Measurements from ENCODE around the gene UBE2I.

Gene UBE2I

GRCh38 chr16:1343428-1344242, 34.2 kb downstream of the UBE2I start:
- no peak for DNase-seq (ENCODE audit: low read depth)

DNA sequence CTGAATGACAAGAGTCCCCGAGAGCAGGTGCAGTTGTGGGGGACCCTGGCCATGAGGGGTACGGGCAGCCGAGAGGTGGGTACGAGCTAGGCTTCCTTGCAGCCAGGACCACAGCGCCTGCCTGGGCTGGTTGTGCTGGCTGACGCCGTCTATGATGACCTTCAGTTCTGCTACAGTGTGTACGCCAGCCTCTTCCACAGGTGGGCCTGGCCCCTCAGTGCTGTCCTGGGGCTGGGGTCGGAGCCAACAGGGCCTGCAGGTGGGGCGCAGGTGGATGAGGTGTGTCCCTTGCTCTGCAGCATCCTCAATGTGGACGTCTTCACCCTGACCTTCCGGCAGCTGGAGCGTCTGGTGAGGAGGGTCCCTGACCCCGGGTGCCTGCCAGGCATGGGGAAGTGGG, 35.1 kb downstream of the UBE2I start:
- no peak for DNase-seq (ENCODE audit: low read depth)

DNA sequence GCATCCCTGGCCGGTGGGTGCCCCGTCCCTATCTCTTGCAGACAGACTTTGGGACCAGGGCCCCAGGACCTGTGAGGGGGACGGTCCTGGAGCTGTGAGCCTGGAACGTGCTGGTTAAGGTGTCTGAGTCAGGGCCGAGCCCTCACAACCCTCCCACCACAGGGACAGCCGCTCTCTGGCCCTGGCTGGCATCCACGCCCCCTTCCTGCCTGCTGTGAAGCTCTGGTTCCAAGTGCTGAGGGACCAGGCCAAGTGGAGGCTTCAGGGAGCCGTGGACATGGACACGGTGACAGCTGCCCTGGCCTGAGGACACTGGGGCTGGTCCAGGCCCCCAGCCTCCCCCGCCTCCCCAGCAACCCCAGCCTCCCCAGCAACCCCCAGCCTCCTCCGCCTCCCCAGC, 35.7 kb downstream of the UBE2I start:
- no peak for DNase-seq (ENCODE audit: low read depth)

GRCh38 chr16:1345651-1346421, 36.4 kb downstream of the UBE2I start:
- DNase-seq (ENCODE audit: low read depth): no peak

DNA sequence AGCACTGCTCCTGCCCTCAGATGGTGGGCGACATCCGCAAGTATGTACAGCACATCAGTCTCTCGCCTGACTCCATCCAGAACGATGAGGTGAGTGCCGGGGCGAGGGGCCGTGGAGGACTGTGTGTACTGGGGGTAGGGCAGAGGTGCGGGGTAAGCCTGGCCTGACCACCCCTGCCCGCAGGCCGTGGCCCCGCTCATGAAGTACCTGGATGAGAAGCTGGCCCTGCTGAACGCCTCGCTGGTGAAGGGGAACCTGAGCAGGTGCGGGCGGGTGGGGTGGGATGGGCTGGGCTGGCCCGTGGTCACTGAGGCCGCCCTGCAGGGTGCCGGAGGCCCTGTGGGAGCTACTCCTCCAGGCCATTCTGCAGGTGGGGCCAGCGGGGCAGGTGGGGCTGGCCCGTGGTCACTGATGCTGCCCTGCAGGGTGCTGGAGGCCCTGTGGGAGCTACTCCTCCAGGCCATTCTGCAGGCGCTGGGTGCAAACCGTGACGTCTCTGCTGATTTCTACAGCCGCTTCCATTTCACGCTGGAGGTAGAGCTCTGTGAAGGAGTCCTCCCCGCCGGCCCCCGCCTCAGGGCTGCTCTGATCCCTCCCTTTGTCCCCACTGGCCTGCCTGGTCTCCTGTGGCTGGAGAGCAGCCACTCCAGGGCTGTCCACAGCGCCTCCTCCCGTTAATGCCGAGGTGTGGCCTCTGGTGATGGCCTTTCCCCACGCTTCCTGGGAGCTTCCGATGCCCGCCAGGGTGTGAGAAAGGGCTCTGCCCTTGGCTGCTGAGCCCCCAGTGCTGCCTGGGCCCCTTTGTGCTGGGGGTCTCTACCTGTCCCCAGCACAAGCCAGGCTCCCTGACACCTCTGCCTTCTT, 37.2 kb downstream of the UBE2I start:
- DNase-seq (ENCODE audit: low read depth): no peak

GRCh38 chr16:1347286-1347855, 37.9 kb downstream of the UBE2I start:
- DNase-seq (ENCODE audit: low read depth): no peak

- no peak for DNase-seq (ENCODE audit: low read depth)
These were observed 38.5 kb downstream of the UBE2I start for GRCh38 chr16:1347962-1348361.

- DNase-seq (ENCODE audit: low read depth): no peak
These were observed 39.0 kb downstream of the UBE2I start for GRCh38 chr16:1348441-1348840.

GRCh38 chr16:1348926-1349325, 39.5 kb downstream of the UBE2I start:
- DNase-seq (ENCODE audit: low read depth): no peak

GRCh38 chr16:1349351-1349750, 39.9 kb downstream of the UBE2I start:
- no peak for DNase-seq (ENCODE audit: low read depth)

DNA sequence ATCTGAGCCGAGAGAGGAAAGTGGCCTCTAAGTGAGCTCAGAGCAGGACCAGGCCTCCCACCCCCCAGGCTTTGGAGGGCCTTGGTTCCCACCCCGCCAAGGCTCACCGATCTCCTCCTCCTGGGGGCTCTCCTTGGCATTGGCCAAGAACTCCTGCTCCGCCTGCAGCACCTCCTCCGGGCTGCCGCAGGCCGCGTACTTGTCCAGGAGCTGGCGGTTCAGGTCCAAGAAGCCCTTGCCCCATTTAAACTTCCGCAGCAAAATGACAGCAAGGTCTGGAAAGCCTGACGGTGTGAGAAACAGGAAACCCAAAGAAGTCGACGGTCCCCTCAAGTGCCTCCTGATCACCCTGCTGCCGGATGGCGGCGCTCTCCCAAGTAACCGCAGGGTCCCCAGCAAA, 40.5 kb downstream of the UBE2I start:
- DNase-seq (ENCODE audit: low read depth): no peak

- DNase-seq (ENCODE audit: low read depth): no peak
These were observed 41.3 kb downstream of the UBE2I start for GRCh38 chr16:1350691-1351090.

DNA sequence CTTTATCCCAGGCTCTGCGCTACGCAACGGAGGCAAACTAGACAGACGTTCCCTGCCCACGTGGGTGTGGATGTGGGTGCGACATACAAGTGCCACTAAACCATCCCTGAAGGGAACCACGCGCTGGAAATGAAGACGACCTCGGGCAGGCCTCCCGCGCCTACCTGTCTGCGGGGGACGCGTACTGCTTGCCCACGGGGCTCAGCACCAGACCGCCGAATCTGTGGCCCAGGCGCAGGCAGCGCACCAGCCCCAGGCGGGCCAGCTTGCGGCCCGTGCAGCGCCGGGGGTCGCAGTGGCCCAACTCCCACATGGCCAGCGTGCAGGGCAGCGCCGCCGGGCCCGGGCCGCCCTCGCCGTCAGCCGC, 41.8 kb downstream of the UBE2I start:
- no peak for DNase-seq (ENCODE audit: low read depth)

DNA sequence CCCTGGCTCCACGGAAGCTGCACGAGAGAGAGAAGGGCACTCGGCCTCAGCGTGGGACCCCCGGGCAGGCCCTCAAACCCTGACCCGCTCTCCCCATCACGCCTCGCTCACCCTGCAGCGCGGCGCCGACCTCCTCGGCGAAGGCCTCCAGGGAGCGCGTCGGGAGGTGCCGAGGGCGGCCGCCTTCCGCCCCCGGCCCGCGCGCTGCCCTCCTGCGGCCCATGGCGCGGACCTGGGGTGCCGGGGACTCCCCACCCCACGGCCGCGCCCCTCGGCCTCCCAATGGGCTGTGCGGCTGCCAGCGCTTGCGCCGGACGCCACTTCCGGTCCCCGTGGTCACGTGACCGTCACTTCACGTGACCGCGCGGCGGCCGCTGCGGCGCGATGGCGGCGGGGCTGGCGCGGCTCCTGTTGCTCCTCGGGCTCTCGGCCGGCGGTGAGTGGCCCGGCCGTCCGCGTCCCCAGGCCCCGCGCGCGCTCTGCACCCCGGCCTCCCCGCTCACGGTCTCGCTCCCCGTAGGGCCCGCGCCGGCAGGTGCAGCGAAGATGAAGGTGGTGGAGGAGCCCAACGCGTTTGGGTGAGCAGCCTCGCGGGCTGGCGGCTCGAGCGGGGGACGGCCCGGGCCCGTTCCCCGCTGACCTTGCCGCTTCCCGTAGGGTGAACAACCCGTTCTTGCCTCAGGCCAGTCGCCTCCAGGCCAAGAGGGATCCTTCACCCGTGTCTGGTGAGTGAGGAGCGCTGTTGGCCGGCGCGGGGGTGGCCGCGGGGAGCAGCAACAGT, 42.3 kb downstream of the UBE2I start, which contains the start of the genes GNPTG and TSR3:
Gene GNPTG, plus strand, starts transcription at position 350 of the 781 bp plus-strand sequence. Its CDS starts 35 bp downstream, at position 385.
Gene TSR3, minus strand, starts transcription at position 297 of the 781 bp plus-strand sequence. Its CDS starts 74 bp downstream, at position 223.
- peak; percentile 78 for DNase-seq (ENCODE audit: low read depth)

DNA sequence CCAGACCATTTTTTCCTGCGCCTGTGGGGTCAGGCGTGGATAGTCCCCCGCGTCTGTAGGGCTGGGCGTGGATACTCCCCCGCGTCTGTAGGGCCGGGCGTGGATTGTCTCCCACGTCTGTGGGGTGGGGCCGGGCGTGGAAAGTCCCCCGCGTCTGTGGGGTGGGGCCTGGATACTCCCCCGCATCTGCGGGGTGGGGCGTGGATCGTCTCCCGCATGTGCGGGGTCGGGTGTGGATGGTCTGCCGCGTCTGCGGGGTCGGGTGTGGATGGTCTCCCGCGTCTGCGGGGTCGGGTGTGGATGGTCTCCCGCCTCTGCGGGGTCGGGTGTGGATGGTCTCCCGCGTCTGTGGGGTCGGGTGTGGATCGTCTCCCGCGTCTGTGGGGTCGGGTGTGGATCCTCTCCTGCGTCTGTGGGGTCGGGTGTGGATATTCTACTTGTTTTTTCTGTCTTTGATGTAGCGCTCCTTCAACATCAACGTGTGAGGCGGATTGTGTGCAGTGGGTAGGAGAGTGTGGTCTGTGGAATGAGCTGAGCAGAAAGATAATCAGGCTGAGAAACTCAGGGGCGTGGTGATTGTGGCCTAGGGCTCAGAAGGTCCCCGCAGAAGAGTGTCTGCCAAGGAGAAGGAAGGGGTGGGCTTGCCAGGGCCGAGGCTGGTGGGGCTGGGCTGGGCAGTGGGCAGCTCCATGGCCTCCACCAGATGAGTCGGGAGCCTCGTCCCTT, 45.5 kb downstream of the UBE2I start:
- DNase-seq (ENCODE audit: low read depth): no peak

GRCh38 chr16:1355591-1355990, 46.2 kb downstream of the UBE2I start:
- DNase-seq (ENCODE audit: low read depth): no peak

- no peak for DNase-seq (ENCODE audit: low read depth)
These were observed 46.8 kb downstream of the UBE2I start for GRCh38 chr16:1356061-1356900.

GRCh38 chr16:1357906-1358566, 48.6 kb downstream of the UBE2I start:
- no peak for DNase-seq (ENCODE audit: low read depth)
